Kidney epithelial cell (primary cell): Measurements from ENCODE around the gene KCTD5. TPM values are rescaled to one million over a fixed set of nuclear protein-coding genes. Genes with fewer than 3 reads are reported as not detected.

Experiments
- DNase-seq: peaks from one replicate; pipeline ENCODE4 v3.0.0-alpha.2; 2010; ENCODE audit warnings: low read depth
- H3K27me3 ChIP-seq: 2 replicates; pipeline ENCODE4 v1.6.0; 2011; ENCODE audit warnings: low read length; ENCODE audit not compliant: control insufficient read depth, insufficient read depth
- H3K36me3 ChIP-seq: 2 replicates; pipeline ENCODE4 v1.5.1; 2011; ENCODE audit warnings: low read length; ENCODE audit not compliant: control insufficient read depth, insufficient read depth
- H3K4me3 ChIP-seq: 2 replicates; pipeline ENCODE4 v1.5.1; 2011; ENCODE audit warnings: low read depth, mild to moderate bottlenecking, control low read depth, low read length
- CTCF ChIP-seq: IDR thresholded peaks from 2 replicates; pipeline ENCODE4 v1.5.1; 2011; ENCODE audit warnings: mild to moderate bottlenecking, moderate library complexity, low read length, control low read depth, inconsistent platforms; ENCODE audit not compliant: insufficient read depth, poor library complexity, severe bottlenecking
- total RNA-seq: library from RNA; depleted of rRNA; stranded (reverse); fragments of >200 nt; gene quantifications from 2 replicates; pipeline ENCODE4 v1.2.3, GENCODE V29; 2015

KCTD5 gene
- total RNA-seq, 1 donor from 2014 or later: 47.4 TPM

GRCh38 chr16:2712063-2712441 is 29.7 kb downstream of the KCTD5 start:
- DNase-seq: no peak
- H3K36me3 ChIP-seq: no peaks in the 10 kb centered on the region
- H3K27me3 ChIP-seq: peaks cover 20% of the 10 kb centered on the region
- no peak overlapping the region for H3K4me3 ChIP-seq
- no peak for TF ChIP-seq CTCF

DNA sequence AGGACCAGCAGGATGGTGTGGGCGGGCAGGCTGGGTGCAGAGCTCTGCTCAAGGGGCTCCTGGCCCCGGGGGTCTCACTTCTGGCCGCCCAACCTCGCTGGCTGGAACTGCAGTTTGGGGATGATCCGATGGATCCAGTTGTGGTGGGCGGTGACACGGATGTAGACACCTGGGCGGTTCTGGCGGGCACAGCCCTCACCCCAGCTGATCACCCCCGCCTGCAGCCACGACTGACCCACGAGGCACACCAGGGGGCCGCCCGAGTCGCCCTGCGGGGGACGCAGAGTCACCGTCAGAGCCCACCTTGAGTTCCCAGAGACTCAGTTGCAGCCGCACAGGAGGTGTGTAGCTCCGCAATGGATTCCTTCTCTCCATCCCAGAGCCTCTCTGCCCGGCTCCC is 30.2 kb downstream of the KCTD5 start:
- no peak for TF ChIP-seq CTCF
- no peak for DNase-seq
- Histone ChIP-seq H3K27me3 (peaks cover 20% of the 10 kb centered on the region), H3K36me3 (no peaks in the 10 kb centered on the region), H3K4me3 (no peak overlapping the region)

GRCh38 chr16:2713523-2713922 is 31.2 kb downstream of the KCTD5 start:
- no peak for TF ChIP-seq CTCF
- Histone ChIP-seq H3K27me3 (peaks cover 20% of the 10 kb centered on the region), H3K36me3 (no peaks in the 10 kb centered on the region), H3K4me3 (no peak overlapping the region)
- DNase-seq: no peak

GRCh38 chr16:2713985-2714774 is 31.9 kb downstream of the KCTD5 start:
- DNase-seq: no peak
- peaks cover 20% of the 10 kb centered on the region for H3K27me3 ChIP-seq
- H3K36me3 ChIP-seq: no peaks in the 10 kb centered on the region
- H3K4me3 ChIP-seq: no peak overlapping the region
- no peak for TF ChIP-seq CTCF

GRCh38 chr16:2715064-2715463 is 32.7 kb downstream of the KCTD5 start:
- DNase-seq: no peak
- H3K36me3 ChIP-seq: no peaks in the 10 kb centered on the region
- TF ChIP-seq CTCF: no peak
- peaks cover 20% of the 10 kb centered on the region for H3K27me3 ChIP-seq
- no peak overlapping the region for H3K4me3 ChIP-seq

GRCh38 chr16:2715519-2715918 is 33.2 kb downstream of the KCTD5 start:
- H3K36me3 ChIP-seq: no peaks in the 10 kb centered on the region
- H3K4me3 ChIP-seq: no peak overlapping the region
- no peak for DNase-seq
- peaks cover 20% of the 10 kb centered on the region for H3K27me3 ChIP-seq
- no peak for TF ChIP-seq CTCF
